Measurements from ENCODE around the gene DNAJB13. TPM values are rescaled to one million over a fixed set of nuclear protein-coding genes. Genes with fewer than 3 reads are reported as not detected.
A peak's percentile ranks its signal among the peaks of the same experiment; 100 is the strongest.

The DNAJB13 gene
- total RNA-seq, 6 experiments from 2014 or later = not detected

DNA sequence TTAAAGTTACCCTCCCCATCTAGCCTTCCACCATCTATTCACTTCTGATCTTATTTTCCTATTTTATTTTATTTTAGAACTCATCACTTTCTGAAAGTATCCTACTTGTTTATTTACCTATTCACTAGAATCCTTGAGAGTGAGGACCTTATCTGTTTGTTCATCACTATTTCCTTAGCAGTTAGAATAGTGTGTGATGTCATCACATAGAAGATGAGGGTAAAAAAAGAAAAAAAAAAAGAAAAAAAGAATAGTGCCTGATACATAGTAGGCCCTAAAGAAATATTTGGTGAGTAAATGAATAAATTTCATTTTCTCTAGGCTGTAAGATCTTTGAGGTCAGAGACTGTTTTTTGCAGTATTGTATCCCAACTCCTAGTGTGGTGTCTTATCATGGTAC is 37.4 kb upstream of the DNAJB13 start:
- ATAC-seq (no peak), DNase-seq (no peak)
- intact Hi-C loops (cut with DNase I) = no loop called here
- Histone ChIP-seq H3K4me1 (peaks cover 0 to 11% (median 0%) of the 10 kb centered on the region in 4 donors), H3K36me3 (peaks cover 0 to 68% (median 2%) of the 10 kb centered on the region in 4 donors), H3K27me3 (no peaks in the 10 kb centered on the region), H3K27ac (no peak overlapping the region), H3K4me3 (no peak overlapping the region), H3K9me3 (no peaks in the 10 kb centered on the region)
- TF ChIP-seq CTCF (IDR thresholded peaks at IDR 0.05) (no peak), POLR2A (IDR thresholded peaks at IDR 0.05) (no peak)

- no peak overlapping the region for H3K4me3 ChIP-seq
- peaks cover 0 to 11% (median 0%) of the 10 kb centered on the region in 4 donors for H3K4me1 ChIP-seq
- H3K27me3 ChIP-seq = no peaks in the 10 kb centered on the region
- peak; percentile 63 to 83 (median 72) for ATAC-seq
- intact Hi-C loops (cut with DNase I) = no loop called here
- no peak overlapping the region for H3K27ac ChIP-seq
- H3K9me3 ChIP-seq = no peaks in the 10 kb centered on the region
- H3K36me3 ChIP-seq = peaks cover 0 to 74% (median 7%) of the 10 kb centered on the region in 4 donors
- WGBS (ENCODE audit: insufficient coverage, low coverage, low lambda C conversion rate, missing lambda C conversion rate) = 48% methylated on average over 4 of the region's 4 CpGs
- no peak for TF ChIP-seq POLR2A (IDR thresholded peaks at IDR 0.05)
- TF ChIP-seq CTCF (IDR thresholded peaks at IDR 0.05) = no peak
- DNase-seq = peak in 1 of 3 donors; percentile 46
These were observed 36.5 kb upstream of the DNAJB13 start for GRCh38 chr11:73914284-73914683.

DNA sequence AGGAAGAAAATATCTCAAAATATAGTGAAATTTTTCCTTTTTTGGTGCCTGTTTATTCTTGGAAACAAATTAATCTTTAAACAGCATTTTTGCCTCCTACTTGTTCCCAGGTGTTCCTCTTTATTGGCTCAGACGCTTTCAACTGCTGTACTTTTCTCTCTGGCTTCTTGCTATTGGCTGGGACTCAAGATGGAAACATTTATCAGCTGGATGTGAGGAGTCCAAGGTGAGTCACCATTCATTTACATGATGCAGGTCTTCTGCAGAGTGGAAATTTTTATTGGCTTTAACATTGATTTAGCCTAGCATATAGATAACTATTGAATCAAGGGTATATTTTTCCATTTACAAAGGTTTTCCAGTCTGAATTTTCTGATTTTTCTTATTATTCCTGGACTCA is 34.4 kb upstream of the DNAJB13 start:
- TF ChIP-seq CTCF (IDR thresholded peaks at IDR 0.05) (no peak), POLR2A (IDR thresholded peaks at IDR 0.05) (no peak)
- Histone ChIP-seq H3K4me1 (peaks cover 0 to 11% (median 0%) of the 10 kb centered on the region in 4 donors), H3K9me3 (no peaks in the 10 kb centered on the region), H3K27ac (no peak overlapping the region), H3K27me3 (no peaks in the 10 kb centered on the region), H3K4me3 (no peak overlapping the region), H3K36me3 (peaks cover 0 to 70% (median 13%) of the 10 kb centered on the region in 4 donors)
- intact Hi-C loops (cut with DNase I) = no loop called here
- ATAC-seq = peak in 1 of 4 donors; percentile 57
- no peak for DNase-seq
- WGBS (ENCODE audit: insufficient coverage, low coverage, low lambda C conversion rate, missing lambda C conversion rate) = 80% methylated on average over 1 of the region's 1 CpG

GRCh38 chr11:73921180-73921579 is 29.6 kb upstream of the DNAJB13 start:
- H3K36me3 ChIP-seq = peaks cover 0 to 69% (median 15%) of the 10 kb centered on the region in 4 donors
- ATAC-seq = no peak

More at GRCh38 chr11:73921180-73921579, 29.6 kb upstream of the DNAJB13 start:
- Histone ChIP-seq H3K4me3 (no peak overlapping the region), H3K4me1 (no peaks in the 10 kb centered on the region), H3K9me3 (no peaks in the 10 kb centered on the region), H3K27me3 (no peaks in the 10 kb centered on the region), H3K27ac (no peak overlapping the region)
- TF ChIP-seq POLR2A (IDR thresholded peaks at IDR 0.05) = no peak
- no peak for TF ChIP-seq CTCF (IDR thresholded peaks at IDR 0.05)
- DNase-seq = no peak
- WGBS (ENCODE audit: insufficient coverage, low coverage, low lambda C conversion rate, missing lambda C conversion rate) = 100% methylated on average over 4 of the region's 4 CpGs
- intact Hi-C loops (cut with DNase I) = no loop called here

All from right lobe of liver (tissue), 6 donors.